NCI-H128 (cell line): ENCODE results near the gene ODAD2.

Experiments
- DNase-seq: peaks from one replicate; lab custom pipeline; 2025; ENCODE audit not compliant: unreplicated experiment; lab: John Stamatoyannopoulos, UW

ODAD2 gene

DNA sequence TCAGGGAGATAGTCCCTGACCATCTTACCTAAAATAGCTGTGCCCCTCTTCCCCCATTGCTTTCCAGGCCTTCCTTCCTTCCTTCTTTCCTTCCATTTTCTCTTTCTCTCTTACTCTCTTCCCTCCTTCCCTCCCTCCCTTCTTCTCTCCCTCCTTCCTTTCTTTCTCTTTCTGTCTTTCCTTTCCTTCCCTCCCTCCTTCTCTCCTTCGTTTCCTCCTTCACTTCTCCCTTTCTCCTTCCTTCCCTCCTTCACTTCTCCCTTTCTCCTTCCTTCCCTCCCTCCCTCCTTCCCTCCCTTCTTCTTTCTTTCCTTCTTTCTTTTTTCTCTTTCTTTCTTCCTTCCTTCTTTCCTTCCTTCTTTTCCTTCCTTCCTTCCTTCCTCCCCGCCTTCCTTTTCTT lies 228.7 kb downstream of the ODAD2 start:
- no peak for DNase-seq
